H54 (cell line): Measurements from ENCODE around the gene C2CD4B.

Experiments used
- DNase-seq: peaks from one replicate; pipeline ENCODE4 v3.0.0; 2011; ENCODE audit warnings: low spot score, mixed read lengths; ENCODE audit not compliant: insufficient read length
- FAIRE-seq: peaks from 3 replicates; lab custom pipeline; 2011; peaks lifted over from hg19 to GRCh38; lab: Jason Lieb, UNC
- POLR2A ChIP-seq: IDR thresholded peaks from 2 replicates; pipeline ENCODE4 v1.6.1; 2011; ENCODE audit warnings: low read depth, mild to moderate bottlenecking, low read length

Gene C2CD4B

GRCh38 chr15:62165104-62165792 lies at the start of gene C2CD4B:
Gene C2CD4B (minus strand): TSS chr15:62165285. CDS start chr15:62164984, 301 bp downstream.
- FAIRE-seq (no peak), DNase-seq (no peak)
- TF ChIP-seq POLR2A, result no peak

- DNase-seq, result no peak
- FAIRE-seq, result no peak
- no peak for TF ChIP-seq POLR2A
Observed at GRCh38 chr15:62212741-62213140, 47.7 kb upstream of the C2CD4B start.

GRCh38 chr15:62211348-62211747 lies 46.3 kb upstream of the C2CD4B start:
- no peak for TF ChIP-seq POLR2A

GRCh38 chr15:62209821-62210220 lies 44.7 kb upstream of the C2CD4B start:
- DNase-seq (no peak), FAIRE-seq (no peak)
- TF ChIP-seq POLR2A, result no peak

More at GRCh38 chr15:62211348-62211747, 46.3 kb upstream of the C2CD4B start:
- FAIRE-seq (no peak), DNase-seq (no peak)

GRCh38 chr15:62209322-62209721 lies 44.2 kb upstream of the C2CD4B start:
- no peak for DNase-seq
- FAIRE-seq, result no peak
- no peak for TF ChIP-seq POLR2A

- DNase-seq (no peak), FAIRE-seq (no peak)
- TF ChIP-seq POLR2A, result no peak
Observed at GRCh38 chr15:62208884-62209283, 43.8 kb upstream of the C2CD4B start.

GRCh38 chr15:62208367-62208766 lies 43.3 kb upstream of the C2CD4B start:
- DNase-seq, result no peak
- no peak for FAIRE-seq
- no peak for TF ChIP-seq POLR2A

- DNase-seq, result no peak
- TF ChIP-seq POLR2A, result no peak
- no peak for FAIRE-seq
Observed at GRCh38 chr15:62190675-62191074, 25.6 kb upstream of the C2CD4B start.

- DNase-seq (no peak), FAIRE-seq (no peak)
- no peak for TF ChIP-seq POLR2A
Observed at GRCh38 chr15:62190274-62190673, 25.2 kb upstream of the C2CD4B start.

- FAIRE-seq, result no peak
- no peak for DNase-seq
- no peak for TF ChIP-seq POLR2A
Observed at GRCh38 chr15:62188744-62189143, 23.7 kb upstream of the C2CD4B start.

GRCh38 chr15:62187910-62188309 lies 22.8 kb upstream of the C2CD4B start:
- TF ChIP-seq POLR2A, result no peak
- DNase-seq, result no peak
- no peak for FAIRE-seq

- no peak for TF ChIP-seq POLR2A
- FAIRE-seq (no peak), DNase-seq (no peak)
Observed at GRCh38 chr15:62187425-62187824, 22.3 kb upstream of the C2CD4B start.

GRCh38 chr15:62186578-62186977 lies 21.5 kb upstream of the C2CD4B start:
- DNase-seq, result no peak
- no peak for FAIRE-seq
- TF ChIP-seq POLR2A, result no peak

GRCh38 chr15:62183130-62183529 lies 18.0 kb upstream of the C2CD4B start:
- DNase-seq (no peak), FAIRE-seq (no peak)
- TF ChIP-seq POLR2A, result no peak

- DNase-seq, result no peak
- TF ChIP-seq POLR2A, result no peak
- FAIRE-seq, result no peak
Observed at GRCh38 chr15:62173215-62173614, 8.1 kb upstream of the C2CD4B start.
